ENCODE measurements around the gene RAD54L. TPM values are rescaled to one million over a fixed set of nuclear protein-coding genes. Genes with fewer than 3 reads are reported as not detected.

RAD54L gene
- total RNA-seq, 2 donors from 2014 or later = 38.6 to 58.3 TPM

- H3K9me3 ChIP-seq (ENCODE audit: control insufficient read depth, low read length) = no peaks in the 10 kb centered on the region
- peak overlapping the region; percentile 91 for H3K4me3 Mint-ChIP-seq
- peak overlapping the region; percentile 71 for H3K9ac ChIP-seq (ENCODE audit: extremely low read depth, low read length, poor library complexity, severe bottlenecking)
- peaks cover 8% of the 10 kb centered on the region for H3K4me1 ChIP-seq (ENCODE audit: control insufficient read depth, insufficient read depth, low read length)
- WGBS, 2 experiments (ENCODE audit: insufficient coverage in 1 of 2, insufficient read length in 1 of 2) = 0 to 4% methylated on average over 5 to 7 of the region's 7 CpGs
- no peaks in the 10 kb centered on the region for H3K27me3 ChIP-seq (ENCODE audit: control insufficient read depth, insufficient read depth, low read length, poor library complexity, severe bottlenecking)
- TF ChIP-seq, protein P1, sequence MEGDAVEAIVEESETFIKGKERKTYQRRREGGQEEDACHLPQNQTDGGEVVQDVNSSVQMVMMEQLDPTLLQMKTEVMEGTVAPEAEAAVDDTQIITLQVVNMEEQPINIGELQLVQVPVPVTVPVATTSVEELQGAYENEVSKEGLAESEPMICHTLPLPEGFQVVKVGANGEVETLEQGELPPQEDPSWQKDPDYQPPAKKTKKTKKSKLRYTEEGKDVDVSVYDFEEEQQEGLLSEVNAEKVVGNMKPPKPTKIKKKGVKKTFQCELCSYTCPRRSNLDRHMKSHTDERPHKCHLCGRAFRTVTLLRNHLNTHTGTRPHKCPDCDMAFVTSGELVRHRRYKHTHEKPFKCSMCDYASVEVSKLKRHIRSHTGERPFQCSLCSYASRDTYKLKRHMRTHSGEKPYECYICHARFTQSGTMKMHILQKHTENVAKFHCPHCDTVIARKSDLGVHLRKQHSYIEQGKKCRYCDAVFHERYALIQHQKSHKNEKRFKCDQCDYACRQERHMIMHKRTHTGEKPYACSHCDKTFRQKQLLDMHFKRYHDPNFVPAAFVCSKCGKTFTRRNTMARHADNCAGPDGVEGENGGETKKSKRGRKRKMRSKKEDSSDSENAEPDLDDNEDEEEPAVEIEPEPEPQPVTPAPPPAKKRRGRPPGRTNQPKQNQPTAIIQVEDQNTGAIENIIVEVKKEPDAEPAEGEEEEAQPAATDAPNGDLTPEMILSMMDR (conservative IDR thresholded peaks at IDR 0.05) = peak; percentile 69
- H3K36me3 ChIP-seq (ENCODE audit: control insufficient read depth, insufficient read depth, low read length) = peaks cover 45% of the 10 kb centered on the region
- H3K9me3 Mint-ChIP-seq = no peaks in the 10 kb centered on the region
- peak overlapping the region; percentile 93 for H3K4me3 ChIP-seq (ENCODE audit: low read length)
- H3K27ac ChIP-seq (ENCODE audit: low read depth, low read length) = peak overlapping the region; percentile 12
- H3K4me1 Mint-ChIP-seq = peaks cover 16% of the 10 kb centered on the region
- peak overlapping the region; percentile 98 for H3K27ac Mint-ChIP-seq
- H3K27me3 Mint-ChIP-seq (ENCODE audit: insufficient read depth) = peaks cover 2% of the 10 kb centered on the region
- H3K36me3 Mint-ChIP-seq (ENCODE audit: low read depth) = peaks cover 41% of the 10 kb centered on the region
- DNase-seq = peak; percentile 82
Measured at GRCh38 chr1:46248122-46248920, 758 bp downstream of the RAD54L start.

DNA sequence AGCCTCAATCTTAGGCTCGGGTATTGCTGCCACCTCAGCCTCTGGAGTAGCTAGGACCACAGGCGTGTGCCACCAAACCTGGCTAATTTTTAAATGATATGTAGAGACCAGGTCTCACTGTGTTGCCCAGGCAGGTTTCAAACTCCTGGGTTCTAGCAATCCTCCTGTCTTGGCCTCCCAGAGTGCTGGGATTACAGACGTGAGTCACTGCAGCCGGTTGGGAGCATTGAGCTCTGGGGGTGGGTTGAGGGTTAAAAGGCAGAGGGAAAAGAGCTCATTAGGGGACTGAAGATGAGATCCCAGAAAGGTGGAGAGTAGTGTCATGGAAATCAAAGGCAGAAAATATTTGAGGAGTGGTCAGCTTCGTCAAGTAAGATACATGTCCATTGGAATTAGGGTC is 7.1 kb downstream of the RAD54L start:
- H3K4me3 Mint-ChIP-seq = peak overlapping the region; percentile 2
- H3K4me1 ChIP-seq (ENCODE audit: control insufficient read depth, insufficient read depth, low read length) = peaks cover 4% of the 10 kb centered on the region
- H3K27ac Mint-ChIP-seq = peak overlapping the region; percentile 74
- DNase-seq = peak; percentile 68
- no peaks in the 10 kb centered on the region for H3K27me3 Mint-ChIP-seq (ENCODE audit: insufficient read depth)
- H3K9me3 ChIP-seq (ENCODE audit: control insufficient read depth, low read length) = no peaks in the 10 kb centered on the region
- H3K36me3 Mint-ChIP-seq (ENCODE audit: low read depth) = peaks cover 52% of the 10 kb centered on the region
- TF ChIP-seq, protein P1 (conservative IDR thresholded peaks at IDR 0.05) = no peak
- peaks cover 71% of the 10 kb centered on the region for H3K36me3 ChIP-seq (ENCODE audit: control insufficient read depth, insufficient read depth, low read length)
- no peak overlapping the region for H3K27ac ChIP-seq (ENCODE audit: low read depth, low read length)
- H3K9ac ChIP-seq (ENCODE audit: extremely low read depth, low read length, poor library complexity, severe bottlenecking) = peak overlapping the region; percentile 22
- peak overlapping the region; percentile 45 for H3K4me3 ChIP-seq (ENCODE audit: low read length)
- WGBS, 2 experiments (ENCODE audit: insufficient coverage in 1 of 2, insufficient read length in 1 of 2) = 65 to 75% methylated on average over 5 of the region's 5 CpGs
- no peaks in the 10 kb centered on the region for H3K27me3 ChIP-seq (ENCODE audit: control insufficient read depth, insufficient read depth, low read length, poor library complexity, severe bottlenecking)
- peaks cover 10% of the 10 kb centered on the region for H3K4me1 Mint-ChIP-seq
- H3K9me3 Mint-ChIP-seq = no peaks in the 10 kb centered on the region

DNA sequence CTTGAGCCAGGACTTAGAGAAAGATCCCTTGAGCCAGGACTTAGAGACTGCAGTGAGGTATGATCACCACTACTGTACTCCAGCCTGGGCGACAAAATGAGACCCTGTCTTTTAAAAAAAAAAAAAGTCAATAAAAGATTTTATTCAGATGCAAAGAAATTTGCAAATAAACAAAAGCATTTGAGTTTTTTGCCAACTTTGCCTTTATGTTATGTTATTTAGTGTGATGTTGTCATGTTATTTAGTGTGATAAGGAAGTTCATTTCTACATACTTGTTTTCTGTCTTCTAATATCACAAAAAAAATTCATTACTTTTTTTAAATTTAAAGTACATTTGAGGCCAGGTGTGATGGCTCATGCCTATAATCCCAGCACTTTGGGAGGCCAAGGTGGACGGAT is 9.0 kb downstream of the RAD54L start:
- H3K4me3 ChIP-seq (ENCODE audit: low read length) = no peak overlapping the region
- Mint-ChIP-seq H3K36me3 (ENCODE audit: low read depth) (peaks cover 58% of the 10 kb centered on the region), H3K27me3 (ENCODE audit: insufficient read depth) (no peaks in the 10 kb centered on the region), H3K9me3 (no peaks in the 10 kb centered on the region), H3K4me1 (peaks cover 15% of the 10 kb centered on the region), H3K27ac (no peak overlapping the region), H3K4me3 (no peak overlapping the region)
- peaks cover 8% of the 10 kb centered on the region for H3K4me1 ChIP-seq (ENCODE audit: control insufficient read depth, insufficient read depth, low read length)
- peaks cover 71% of the 10 kb centered on the region for H3K36me3 ChIP-seq (ENCODE audit: control insufficient read depth, insufficient read depth, low read length)
- no peaks in the 10 kb centered on the region for H3K27me3 ChIP-seq (ENCODE audit: control insufficient read depth, insufficient read depth, low read length, poor library complexity, severe bottlenecking)
- TF ChIP-seq, protein P1 (conservative IDR thresholded peaks at IDR 0.05) = peak; percentile 17
- H3K9ac ChIP-seq (ENCODE audit: extremely low read depth, low read length, poor library complexity, severe bottlenecking) = no peak overlapping the region
- DNase-seq = no peak
- 100% methylated on average over 2 of the region's 2 CpGs for WGBS, 2 experiments (ENCODE audit: insufficient coverage in 1 of 2, insufficient read length in 1 of 2)
- H3K9me3 ChIP-seq (ENCODE audit: control insufficient read depth, low read length) = no peaks in the 10 kb centered on the region
- no peak overlapping the region for H3K27ac ChIP-seq (ENCODE audit: low read depth, low read length)
